ENCODE data around the gene CCSER1.
"Not testable (repeated sequence)": the region's sequence is repeated elsewhere in the genome, so short reads cannot be mapped to it uniquely, and the experiment has no call there.

The CCSER1 gene

GRCh38 chr4:90306810-90307209, 179.6 kb downstream of the CCSER1 start:
- no peak for DNase-seq

GRCh38 chr4:90317140-90317539, 189.9 kb downstream of the CCSER1 start:
- not testable (repeated sequence) for DNase-seq

- DNase-seq = no peak
These were observed 190.6 kb downstream of the CCSER1 start for GRCh38 chr4:90317785-90318184.

- no peak for DNase-seq
These were observed 191.0 kb downstream of the CCSER1 start for GRCh38 chr4:90318193-90318592.

GRCh38 chr4:90328558-90328957, 201.4 kb downstream of the CCSER1 start:
- DNase-seq = no peak

GRCh38 chr4:90330546-90330945, 203.4 kb downstream of the CCSER1 start:
- DNase-seq = no peak

GRCh38 chr4:90345549-90346215, 218.5 kb downstream of the CCSER1 start:
- DNase-seq = no peak

- DNase-seq = no peak
These were observed 222.4 kb downstream of the CCSER1 start for GRCh38 chr4:90349636-90350035.

GRCh38 chr4:90357117-90357710, 230.0 kb downstream of the CCSER1 start:
- no peak for DNase-seq

GRCh38 chr4:90375081-90375480, 247.9 kb downstream of the CCSER1 start:
- no peak for DNase-seq

GRCh38 chr4:90393215-90393614, 266.0 kb downstream of the CCSER1 start:
- no peak for DNase-seq

GRCh38 chr4:90403781-90404180, 276.6 kb downstream of the CCSER1 start:
- DNase-seq = no peak

- not testable (repeated sequence) for DNase-seq
These were observed 280.7 kb downstream of the CCSER1 start for GRCh38 chr4:90407897-90408296.

GRCh38 chr4:90412786-90413185, 285.6 kb downstream of the CCSER1 start:
- DNase-seq = not testable (repeated sequence)

GRCh38 chr4:90415116-90415515, 287.9 kb downstream of the CCSER1 start:
- no peak for DNase-seq

- no peak for DNase-seq
These were observed 292.0 kb downstream of the CCSER1 start for GRCh38 chr4:90419124-90419711.

GRCh38 chr4:90421161-90421560, 294.0 kb downstream of the CCSER1 start:
- no peak for DNase-seq

GRCh38 chr4:90425893-90426292, 298.7 kb downstream of the CCSER1 start:
- DNase-seq = no peak

- no peak for DNase-seq
These were observed 311.3 kb downstream of the CCSER1 start for GRCh38 chr4:90438522-90438921.

GRCh38 chr4:90441770-90442169, 314.6 kb downstream of the CCSER1 start:
- DNase-seq = no peak

- DNase-seq = no peak
These were observed 315.4 kb downstream of the CCSER1 start for GRCh38 chr4:90442619-90443018.

- DNase-seq = no peak
These were observed 316.0 kb downstream of the CCSER1 start for GRCh38 chr4:90443231-90443630.

GRCh38 chr4:90444904-90445303, 317.7 kb downstream of the CCSER1 start:
- DNase-seq = no peak

- no peak for DNase-seq
These were observed 318.2 kb downstream of the CCSER1 start for GRCh38 chr4:90445380-90445779.

GRCh38 chr4:90449626-90450025, 322.4 kb downstream of the CCSER1 start:
- DNase-seq = no peak
